Fibroblast of peridontal ligament (primary cell): ENCODE data around the gene FUT7.

ENCODE experiments used
- DNase-seq: peaks from one replicate; pipeline ENCODE4 v3.0.0-alpha.2; 2010; ENCODE audit errors: extremely low read depth

Gene FUT7, protein sequence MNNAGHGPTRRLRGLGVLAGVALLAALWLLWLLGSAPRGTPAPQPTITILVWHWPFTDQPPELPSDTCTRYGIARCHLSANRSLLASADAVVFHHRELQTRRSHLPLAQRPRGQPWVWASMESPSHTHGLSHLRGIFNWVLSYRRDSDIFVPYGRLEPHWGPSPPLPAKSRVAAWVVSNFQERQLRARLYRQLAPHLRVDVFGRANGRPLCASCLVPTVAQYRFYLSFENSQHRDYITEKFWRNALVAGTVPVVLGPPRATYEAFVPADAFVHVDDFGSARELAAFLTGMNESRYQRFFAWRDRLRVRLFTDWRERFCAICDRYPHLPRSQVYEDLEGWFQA

DNA sequence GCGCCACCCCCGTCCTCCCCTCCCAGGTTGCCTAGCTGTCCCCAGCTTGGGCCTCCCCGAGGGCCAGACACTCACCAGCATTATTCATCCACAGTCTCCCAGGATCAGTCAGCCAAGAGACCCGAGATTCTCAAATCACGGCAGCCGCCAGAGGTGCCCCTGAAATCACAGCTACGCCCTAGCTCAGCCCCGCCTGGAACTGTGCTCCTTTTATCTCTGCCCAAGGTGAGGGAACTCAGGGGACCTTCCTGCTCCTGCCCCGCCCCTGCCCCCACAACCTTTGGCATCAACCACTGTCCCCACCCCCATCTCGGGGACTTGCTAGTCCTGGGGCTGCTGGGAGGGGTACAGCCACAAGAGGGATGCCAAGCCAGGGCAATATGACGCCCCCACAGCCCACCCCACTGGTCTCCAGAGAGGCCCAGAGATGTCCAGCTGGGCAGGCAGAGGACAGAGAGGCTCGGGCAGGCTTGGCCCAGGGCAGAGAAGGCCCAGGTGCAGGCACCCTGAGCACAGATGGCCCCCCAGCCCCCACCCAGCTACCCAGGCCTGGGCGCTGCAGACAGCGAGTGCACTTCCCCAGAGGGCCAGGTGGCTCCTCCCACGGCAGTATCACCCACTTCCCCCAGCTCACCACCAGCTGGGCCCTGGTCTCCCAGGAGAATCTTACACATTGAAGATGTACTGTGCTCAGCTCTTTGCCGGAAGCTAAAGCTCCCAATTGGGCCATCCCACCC is at the start of gene FUT7:
Gene FUT7, minus strand, starts transcription at position 185 of the 737 bp plus-strand sequence. Its CDS starts 97 bp downstream, at position 88.
- DNase-seq, result no peak

DNA sequence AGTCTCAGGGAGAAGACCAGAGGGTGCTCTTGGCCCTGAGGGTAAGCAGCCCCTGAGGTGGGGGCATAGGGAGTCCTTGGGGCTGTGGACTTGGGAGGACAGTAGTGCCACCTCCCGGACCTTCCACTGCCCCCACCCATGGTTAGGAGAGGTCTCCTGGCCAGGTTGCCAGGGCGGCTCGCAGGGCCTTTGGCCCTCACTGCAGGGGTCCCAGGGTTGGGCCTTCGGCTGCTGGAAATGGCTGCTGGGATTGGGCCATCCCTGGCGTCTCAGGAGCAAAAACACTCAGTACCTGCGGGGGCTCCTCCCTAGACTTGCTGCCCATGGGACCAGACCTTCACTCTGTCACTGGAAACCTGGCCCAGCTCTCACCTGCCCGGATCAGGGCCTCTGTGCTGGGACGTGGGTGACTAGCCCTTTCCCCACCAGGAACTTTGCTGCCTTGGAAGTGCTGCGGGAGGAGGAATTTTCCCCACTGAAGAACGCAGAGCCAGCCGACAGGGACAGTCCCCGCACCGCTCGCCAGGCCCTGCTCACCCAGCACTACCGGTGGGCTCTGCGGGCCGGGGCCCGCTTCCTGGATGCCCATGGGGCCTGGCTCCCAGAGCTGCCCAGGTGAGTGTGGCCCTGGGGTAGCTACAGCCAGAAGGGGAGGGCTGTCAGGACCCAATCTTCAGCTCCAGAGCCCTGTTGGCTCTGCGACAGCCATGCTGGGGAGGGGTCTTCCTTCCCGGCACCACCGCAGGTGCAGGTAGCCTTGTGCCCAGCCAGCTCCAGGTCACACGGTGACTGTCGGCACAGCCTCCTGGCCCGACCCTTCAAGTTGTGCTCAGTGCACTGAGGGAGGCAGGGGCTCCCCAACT is 48.6 kb upstream of the FUT7 start:
- no peak for DNase-seq

DNA sequence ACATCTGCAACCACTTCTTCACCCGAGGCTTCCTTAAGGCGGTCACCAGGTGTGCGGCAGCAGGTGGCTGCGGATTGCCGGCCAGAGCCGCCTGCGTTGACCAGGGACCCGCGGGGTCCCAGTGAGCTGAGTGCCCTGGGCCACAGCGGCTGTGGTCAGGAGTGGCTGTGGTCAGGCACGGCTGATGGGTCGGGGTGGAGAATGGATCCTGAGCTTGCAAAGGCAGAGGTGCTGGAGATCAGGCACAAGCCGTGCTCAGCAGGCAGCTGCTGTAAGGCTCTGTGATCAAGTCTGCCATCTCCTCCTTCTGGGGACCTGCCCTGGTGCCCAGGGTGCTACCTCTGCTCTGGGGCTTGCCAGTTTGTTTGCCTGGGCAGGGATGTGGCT is 47.5 kb upstream of the FUT7 start:
- DNase-seq, result no peak

DNA sequence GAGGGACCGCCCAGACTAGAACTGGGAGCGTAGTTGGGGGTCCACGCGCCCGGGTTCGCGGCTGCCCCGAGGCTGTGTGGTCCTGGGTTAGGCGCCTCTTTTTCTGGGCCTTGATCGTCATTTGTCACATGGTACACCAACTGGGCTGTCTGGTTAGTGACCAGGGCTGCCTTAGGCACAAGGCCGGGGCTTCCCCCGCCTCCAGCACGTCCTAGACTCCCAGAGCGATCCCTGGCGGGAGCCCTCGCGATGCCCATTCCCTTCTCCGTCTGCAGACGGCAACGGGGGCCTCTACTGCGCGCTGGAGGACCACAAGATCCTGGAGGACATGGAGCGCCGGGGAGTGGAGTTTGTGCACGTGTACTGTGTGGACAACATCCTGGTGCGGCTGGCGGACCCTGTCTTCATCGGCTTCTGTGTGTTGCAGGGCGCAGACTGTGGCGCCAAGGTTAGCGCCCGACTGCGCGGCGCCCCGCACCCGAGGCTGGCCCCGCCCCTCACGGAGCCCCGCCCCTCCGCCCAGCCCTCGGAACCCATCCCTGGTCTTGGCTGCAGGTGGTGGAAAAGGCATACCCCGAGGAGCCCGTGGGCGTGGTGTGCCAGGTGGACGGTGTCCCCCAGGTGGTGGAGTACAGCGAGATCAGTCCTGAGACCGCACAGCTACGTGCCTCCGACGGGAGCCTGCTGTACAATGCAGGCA is 47.0 kb upstream of the FUT7 start:
- DNase-seq, result no peak

DNA sequence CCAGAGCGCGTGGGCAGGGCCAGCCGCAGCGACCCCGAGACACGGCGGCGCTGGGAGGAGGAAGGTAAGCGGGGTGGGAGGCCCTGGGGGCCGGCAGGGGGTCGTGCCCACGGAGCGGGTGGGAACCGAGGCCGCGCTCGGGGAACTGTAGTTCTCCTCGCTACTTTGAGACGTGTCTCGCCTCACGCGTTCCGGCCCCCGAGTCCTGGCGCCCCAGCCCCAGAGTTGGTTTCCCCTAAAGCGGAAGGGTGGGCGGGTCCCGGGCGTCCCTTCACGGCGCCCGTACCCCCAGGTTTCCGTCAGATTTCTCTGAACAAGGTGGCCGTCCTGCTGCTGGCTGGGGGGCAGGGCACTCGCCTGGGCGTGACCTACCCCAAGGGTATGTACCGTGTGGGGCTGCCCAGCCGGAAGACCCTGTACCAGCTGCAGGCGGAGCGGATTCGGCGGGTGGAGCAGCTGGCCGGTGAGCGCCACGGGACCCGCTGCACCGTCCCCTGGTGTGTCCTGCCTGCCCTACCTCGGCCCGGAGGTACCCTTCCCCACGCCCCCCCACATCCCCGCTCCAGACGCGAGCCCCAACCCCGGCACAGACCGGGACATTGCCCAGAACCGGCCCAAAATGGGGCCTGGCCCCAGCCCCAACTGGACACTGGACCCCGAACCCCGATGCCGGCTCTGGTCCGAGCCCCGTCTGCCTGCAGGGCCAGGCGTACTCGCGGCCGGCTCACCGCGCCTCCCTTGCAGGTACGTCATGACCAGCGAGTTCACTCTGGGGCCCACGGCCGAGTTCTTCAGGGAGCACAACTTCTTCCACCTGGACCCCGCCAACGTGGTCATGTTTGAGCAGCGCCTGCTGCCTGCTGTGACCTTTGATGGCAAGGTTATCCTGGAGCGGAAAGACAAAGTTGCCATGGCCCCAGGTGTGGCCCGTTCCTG is 46.1 kb upstream of the FUT7 start:
- DNase-seq, result no peak

DNA sequence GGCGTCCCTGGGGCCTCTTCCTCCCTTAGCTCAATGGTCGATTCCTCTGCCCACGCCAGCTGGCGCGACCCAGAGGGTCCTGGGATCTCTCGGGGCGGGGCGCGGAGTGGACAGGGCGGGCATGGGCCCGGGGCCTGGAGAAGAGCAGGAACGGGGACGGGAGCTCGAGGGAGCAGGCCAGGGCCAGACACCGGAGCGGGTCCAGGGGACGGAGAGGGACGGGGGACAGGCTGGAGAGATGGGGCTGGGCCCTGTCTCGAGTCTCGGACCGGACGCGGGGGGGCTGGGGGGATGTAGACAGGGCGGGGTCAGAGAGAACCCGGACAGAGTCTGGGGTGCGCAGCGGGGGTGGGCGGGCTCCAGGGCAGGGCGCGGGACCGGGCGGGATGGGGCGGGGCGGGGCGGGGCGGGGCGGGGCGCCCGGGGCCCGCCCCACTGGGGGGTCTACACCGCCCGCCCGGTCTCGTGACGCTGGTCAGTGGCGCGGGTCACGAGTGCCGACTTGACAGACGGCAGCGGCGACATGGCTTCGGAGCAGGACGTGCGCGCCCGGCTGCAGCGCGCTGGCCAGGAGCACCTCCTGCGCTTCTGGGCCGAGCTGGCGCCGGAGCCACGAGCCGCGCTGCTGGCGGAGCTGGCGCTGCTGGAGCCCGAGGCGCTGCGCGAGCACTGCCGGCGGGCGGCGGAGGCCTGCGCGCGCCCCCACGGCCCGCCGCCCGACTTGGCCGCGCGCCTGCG is 45.3 kb upstream of the FUT7 start, which contains the start of gene UAP1L1:
Gene UAP1L1, plus strand, starts transcription at position 508 of the 738 bp plus-strand sequence. Its CDS starts 16 bp downstream, at position 524.
- DNase-seq, result peak; percentile 46

DNA sequence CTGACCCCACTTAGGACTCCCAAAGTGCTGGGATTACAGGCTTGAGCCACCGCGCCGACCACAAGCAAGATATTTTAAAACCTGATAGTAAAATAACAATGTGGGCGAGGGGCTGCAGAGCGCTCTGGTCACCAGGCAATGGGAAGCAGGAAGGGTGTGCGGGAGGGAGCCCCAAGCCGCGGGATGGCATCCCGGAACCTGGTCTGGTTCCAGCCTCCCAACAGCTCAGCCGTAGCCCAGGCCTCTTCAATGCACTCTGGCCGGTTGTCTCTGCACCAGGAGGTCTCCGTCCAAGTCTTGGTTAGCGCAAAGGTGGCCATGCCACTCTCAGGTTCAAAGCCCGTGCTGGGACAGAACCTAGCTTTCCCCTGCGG is 44.7 kb upstream of the FUT7 start:
- no peak for DNase-seq

DNA sequence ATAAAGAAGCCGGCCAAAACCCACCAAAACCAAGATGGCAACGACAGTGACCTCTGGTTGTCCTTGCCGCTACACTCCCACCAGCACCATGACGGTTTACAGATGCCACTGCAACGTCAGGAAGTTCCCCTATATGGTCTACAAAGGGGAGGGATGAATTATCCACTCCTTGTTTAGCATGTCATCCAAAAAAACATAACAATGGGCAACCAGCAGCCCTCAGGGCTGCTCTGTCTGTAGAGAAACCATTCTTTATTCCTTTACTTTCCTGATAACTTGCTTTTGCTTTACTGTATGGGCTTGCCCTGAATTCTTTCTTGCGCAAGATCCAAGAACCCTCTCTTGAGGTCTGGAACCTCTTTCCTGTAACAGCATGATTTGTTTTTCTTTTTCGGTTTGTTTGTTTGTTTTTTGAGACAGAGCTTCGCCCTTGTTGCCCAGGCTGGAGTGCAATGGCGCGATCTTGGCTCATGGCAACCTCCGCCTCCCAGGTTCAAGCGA is 43.4 kb upstream of the FUT7 start:
- DNase-seq, result no peak

DNA sequence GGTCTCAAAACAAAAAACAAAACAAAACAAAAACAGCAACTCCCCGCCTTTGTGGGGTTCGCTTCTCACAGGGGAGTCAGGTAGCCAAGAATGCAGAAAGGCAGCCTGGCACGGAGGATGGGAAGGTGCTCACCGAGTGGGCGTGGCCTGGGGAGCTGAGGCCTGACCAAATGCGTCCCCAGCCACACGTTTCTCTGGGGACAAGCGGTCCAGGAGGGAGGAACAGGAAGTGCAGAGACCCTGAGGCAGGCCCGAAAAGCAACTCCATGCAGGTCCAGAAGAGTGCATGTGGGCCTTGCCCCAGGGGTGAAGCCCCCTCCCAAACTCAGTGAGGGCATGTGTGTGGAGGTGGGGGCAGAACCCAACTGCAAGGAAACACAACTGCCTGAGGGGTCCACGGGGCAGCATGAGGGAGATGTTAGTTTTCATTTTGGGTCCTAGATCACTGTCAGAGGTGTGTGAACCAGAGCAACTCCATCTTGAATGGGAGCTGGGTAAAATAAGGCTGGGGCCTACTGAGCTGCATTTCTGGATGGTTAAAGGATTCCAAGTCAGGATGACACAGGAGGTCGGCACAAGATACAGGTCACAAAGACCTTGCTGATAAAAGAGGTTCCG is 42.9 kb upstream of the FUT7 start:
- DNase-seq, result no peak

DNA sequence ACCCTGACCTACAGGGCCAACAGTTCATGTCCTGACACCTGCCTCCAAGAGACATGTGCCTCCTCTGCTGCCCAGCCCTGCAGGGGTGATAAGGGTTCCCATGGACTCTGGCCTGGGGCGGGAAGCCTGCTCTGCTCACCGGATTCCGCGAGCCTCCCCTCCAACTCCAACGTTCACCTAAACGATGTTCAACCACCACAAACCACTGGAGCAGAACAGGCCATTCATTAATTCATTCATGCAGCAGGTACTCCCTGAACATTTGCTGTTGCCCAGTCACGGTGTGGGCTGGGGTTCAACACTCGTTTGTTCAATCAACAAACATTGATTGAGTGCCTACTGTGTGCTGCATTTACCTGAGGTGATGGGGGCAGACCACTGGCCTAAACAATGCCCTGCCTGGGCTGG is 42.1 kb upstream of the FUT7 start:
- no peak for DNase-seq

DNA sequence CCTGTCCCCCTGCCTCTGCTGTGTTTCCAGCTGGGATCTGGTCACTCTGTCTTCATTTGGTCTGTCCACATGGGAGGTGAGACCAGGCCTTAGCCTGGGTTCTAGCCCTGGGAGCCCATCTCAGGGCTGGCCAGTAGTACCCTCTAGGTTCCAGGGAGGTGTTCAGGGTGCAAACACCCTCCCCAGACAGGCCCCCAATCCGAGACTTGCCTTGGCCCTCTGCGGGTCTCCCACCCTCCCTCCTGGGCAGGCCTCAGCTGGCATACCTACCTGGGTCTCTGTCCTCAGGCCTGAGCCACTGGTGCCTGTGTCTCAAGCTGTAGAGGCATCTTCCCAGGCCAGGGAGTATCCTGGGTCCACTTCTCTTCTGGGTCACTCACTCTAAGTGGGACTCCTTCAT is 39.4 kb upstream of the FUT7 start:
- no peak for DNase-seq

DNA sequence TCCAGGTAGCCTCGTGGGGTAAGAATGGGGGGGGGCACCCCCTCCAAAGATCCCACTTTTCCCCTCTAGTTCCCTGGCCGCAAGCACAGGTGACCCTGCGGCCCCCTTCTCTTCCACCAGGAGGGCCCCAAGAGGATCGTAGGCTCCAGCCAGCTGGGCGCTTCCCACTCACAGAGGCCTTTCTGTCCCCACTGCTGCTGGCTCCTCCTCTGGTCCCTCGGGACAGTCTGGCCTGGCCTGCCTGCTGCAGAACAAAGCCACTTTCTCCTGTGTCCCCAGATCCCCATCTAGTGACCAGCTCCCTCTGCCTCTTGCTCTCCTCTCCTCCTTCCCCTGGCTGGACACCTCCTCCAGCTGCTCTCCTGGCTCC is 39.0 kb upstream of the FUT7 start:
- DNase-seq, result no peak

DNA sequence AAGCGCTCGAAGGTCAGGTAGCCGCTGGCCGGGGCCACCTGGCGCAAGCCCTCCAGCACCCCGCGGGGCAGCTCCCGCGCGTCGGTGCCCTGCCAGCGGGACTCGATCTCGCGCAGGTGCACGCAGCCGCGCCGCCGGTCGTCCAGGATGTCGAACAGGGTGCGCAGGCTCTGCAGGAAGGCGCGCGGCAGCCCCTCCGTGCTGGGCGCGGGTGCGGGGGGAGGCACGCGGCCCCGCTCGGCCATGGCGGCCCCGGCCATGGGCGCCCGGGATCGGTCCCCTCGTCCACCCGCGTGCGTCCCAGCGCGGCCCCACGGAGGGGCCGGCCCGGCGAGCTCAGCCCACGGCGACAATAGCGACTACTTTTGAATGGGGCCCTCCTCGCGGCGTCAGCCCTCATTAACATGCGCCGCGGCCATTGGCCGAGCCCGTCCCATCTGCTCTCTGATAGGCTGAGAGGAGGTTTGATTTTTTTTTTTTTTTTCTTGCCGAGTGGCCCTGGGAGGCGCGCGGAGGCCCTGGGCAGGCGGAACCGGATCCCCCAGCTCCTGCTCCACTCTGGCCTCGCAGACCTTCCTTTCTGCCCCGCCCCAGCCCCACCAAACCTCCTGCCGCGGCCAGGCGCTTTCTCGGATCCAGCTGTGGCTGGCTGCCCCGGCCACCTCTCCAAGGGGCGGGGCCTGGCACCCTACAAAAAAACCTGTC is 38.5 kb upstream of the FUT7 start, which contains the start of gene SAPCD2:
Gene SAPCD2, minus strand, starts transcription at position 357 of the 705 bp plus-strand sequence. Its CDS starts 97 bp downstream, at position 260.
- peak; percentile 73 for DNase-seq

DNA sequence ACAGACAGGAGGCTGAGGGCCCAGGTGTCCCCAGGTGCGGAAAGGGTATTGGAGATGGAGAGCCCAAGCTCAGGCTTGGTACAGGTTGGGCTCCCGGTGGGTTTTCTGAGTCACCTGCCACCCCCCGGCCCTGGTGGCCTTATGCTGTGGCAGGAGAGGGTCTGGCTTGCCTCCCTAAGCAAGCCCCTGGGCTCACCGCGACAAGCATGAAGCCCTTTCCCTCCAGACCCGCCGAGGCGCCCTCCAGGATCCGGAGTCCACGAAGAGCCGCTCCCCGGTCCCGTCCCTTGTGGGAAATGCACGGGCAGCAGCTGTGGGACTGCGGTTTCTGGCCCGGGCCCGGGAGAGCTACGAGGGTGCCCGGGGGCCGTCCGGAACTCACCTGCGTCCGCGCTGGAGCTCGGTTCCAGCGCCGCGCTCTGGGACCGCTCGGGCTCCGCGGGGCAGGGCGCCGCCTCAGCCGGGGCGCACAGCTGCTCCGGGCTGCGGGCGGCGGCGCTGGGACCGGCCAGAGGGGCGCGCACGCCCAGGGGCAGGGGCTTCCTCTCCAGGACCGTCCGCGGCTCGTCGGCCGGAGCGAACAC is 37.7 kb upstream of the FUT7 start:
- no peak for DNase-seq

DNA sequence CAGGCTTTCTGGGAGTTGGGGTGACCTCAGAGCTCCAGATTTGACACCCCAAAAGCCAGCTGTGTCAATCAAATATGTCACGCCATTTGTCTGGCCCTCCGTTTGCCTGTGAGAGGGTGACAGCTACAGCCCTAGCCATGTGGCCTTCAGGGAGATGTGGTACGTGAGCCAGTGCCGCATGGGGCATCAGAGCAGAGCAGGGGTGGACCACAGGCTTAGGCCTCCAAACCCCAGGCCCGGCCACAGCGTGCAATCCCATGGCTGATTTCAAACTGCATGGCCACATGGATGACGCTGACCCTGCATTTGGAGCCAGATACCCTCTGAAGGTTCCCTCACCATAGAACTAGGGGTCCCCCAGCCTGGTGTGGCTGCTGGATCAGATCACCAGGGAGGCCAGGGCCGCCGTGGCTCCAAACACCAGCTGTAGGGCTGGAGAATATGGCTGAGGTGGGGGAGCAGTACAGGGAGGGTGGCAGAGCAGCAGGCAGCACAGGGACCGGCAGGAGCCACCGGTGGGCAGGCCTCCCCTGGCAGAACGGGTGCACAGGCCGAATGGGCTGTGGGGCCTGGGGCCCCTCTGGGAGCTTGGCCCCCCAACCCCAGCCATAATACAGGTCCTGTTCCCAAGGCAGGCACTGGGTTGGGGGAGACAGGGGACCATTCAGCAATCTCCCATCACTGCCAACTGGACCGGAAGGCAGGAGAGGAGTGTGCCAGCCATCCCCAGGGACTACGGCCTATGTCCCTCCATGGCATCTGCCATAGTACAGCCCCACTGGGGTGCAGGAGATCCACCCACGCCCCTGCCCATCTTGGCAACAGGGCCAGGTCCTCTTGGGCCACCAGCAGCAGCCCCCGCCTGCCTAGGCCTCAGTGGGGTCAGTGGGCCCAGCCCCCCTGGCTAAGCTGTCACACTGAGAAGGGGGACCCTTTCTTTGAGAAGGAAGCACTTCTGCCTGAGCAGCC is 36.9 kb upstream of the FUT7 start:
- no peak for DNase-seq

DNA sequence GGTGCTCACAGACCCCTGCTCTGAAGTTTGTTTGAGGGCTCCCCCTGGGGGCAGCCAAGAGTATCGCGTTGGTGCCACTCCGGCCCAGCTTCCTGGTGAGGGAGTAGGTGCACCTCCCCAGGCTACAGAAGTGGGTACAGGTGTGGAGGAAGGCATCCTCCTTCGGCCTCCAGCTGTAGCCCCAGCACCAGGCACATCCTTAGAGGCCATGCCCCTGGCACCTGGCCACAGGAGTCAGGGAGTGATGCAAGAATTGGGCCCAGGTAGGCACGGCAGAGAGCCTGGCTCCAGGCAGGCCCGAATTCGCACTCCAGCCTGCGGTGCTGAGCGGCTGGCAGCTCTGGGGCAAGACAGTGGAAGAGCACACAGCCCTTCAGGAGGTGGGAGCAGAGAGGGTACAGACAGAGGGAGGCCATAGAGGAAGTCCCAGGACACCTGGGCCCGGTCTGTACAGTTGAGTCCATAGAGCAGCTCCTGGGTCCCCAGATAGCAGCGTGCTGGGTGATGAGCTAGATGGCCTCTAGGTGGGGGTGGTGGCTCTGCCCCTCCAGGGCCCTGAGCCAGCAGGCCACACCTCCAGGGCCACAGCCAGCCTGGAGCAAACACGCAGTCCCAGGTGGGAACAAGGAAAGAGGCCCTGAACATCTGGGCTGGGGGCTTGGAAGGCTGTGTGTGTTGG is 36.1 kb upstream of the FUT7 start:
- peak; percentile 69 for DNase-seq
